A673 (cell line): Measurements from ENCODE around the gene HOXA5.

Experiments
- EZH2 ChIP-seq: fragments of 200-600 bp; sonication (generic); IDR thresholded peaks from 2 replicates; pipeline ENCODE4 v1.6.1; 2017; ENCODE audit warnings: borderline replicate concordance, low read depth, mild to moderate bottlenecking, mixed read lengths, antibody characterized with exemption, low read length; ENCODE audit not compliant: poor library complexity, severe bottlenecking
- TF ChIP-seq, protein P1 (sequence below): fragments of 300-800, 200-600 bp; sonication (generic); conservative IDR thresholded peaks from 2 replicates; pipeline ENCODE4 v1.5.1; 2017; ENCODE audit warnings: low read depth, mild to moderate bottlenecking, antibody characterized with exemption, low read length, moderate library complexity, mixed read lengths

- TF ChIP-seq, protein P1, sequence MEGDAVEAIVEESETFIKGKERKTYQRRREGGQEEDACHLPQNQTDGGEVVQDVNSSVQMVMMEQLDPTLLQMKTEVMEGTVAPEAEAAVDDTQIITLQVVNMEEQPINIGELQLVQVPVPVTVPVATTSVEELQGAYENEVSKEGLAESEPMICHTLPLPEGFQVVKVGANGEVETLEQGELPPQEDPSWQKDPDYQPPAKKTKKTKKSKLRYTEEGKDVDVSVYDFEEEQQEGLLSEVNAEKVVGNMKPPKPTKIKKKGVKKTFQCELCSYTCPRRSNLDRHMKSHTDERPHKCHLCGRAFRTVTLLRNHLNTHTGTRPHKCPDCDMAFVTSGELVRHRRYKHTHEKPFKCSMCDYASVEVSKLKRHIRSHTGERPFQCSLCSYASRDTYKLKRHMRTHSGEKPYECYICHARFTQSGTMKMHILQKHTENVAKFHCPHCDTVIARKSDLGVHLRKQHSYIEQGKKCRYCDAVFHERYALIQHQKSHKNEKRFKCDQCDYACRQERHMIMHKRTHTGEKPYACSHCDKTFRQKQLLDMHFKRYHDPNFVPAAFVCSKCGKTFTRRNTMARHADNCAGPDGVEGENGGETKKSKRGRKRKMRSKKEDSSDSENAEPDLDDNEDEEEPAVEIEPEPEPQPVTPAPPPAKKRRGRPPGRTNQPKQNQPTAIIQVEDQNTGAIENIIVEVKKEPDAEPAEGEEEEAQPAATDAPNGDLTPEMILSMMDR = no peak
- no peak for TF ChIP-seq EZH2
Observed at GRCh38 chr7:27093184-27093895, 50.1 kb downstream of the HOXA5 start.
